ENCODE results near the gene GMPR.

The GMPR gene

GRCh38 chr6:16343593-16343992, 105.2 kb downstream of the GMPR start:
- FAIRE-seq = no peak
- DNase-seq (ENCODE audit: extremely low spot score, insufficient read length, low read depth) = no peak

GRCh38 chr6:16344756-16345155, 106.4 kb downstream of the GMPR start:
- DNase-seq (ENCODE audit: extremely low spot score, insufficient read length, low read depth) (no peak), FAIRE-seq (no peak)
